GM21367 (cell line): ENCODE results near the gene ABHD4.
"Not testable (repeated sequence)": the region's sequence is repeated elsewhere in the genome, so short reads cannot be mapped to it uniquely, and the experiment has no call there.

Experiments used
- ATAC-seq: cut with Tn5 transposase; IDR thresholded peaks from one replicate; pipeline ENCODE4 v1.9.1; 2021; ENCODE audit not compliant: unreplicated experiment

Gene ABHD4

DNA sequence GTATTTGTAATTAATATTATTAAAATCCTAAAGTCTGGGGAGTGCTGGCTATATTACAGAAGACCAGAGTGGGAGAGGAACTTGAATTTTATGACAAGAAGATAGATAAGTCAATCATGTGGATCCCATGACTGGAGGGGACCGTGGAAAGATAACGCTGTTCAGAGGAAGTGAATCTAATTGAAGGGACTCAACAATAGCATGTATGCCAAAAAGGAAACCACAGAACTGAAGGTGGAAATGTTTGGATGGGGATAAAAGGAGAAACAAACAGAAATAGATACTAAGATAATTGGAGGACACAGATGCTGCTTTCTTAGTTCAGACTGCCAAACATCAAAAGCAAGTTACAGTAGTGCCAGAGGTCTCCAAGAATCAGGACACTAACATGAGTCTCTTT is 24.9 kb downstream of the ABHD4 start:
- no peak for ATAC-seq

GRCh38 chr14:22626590-22626989 is 28.5 kb downstream of the ABHD4 start:
- no peak for ATAC-seq

DNA sequence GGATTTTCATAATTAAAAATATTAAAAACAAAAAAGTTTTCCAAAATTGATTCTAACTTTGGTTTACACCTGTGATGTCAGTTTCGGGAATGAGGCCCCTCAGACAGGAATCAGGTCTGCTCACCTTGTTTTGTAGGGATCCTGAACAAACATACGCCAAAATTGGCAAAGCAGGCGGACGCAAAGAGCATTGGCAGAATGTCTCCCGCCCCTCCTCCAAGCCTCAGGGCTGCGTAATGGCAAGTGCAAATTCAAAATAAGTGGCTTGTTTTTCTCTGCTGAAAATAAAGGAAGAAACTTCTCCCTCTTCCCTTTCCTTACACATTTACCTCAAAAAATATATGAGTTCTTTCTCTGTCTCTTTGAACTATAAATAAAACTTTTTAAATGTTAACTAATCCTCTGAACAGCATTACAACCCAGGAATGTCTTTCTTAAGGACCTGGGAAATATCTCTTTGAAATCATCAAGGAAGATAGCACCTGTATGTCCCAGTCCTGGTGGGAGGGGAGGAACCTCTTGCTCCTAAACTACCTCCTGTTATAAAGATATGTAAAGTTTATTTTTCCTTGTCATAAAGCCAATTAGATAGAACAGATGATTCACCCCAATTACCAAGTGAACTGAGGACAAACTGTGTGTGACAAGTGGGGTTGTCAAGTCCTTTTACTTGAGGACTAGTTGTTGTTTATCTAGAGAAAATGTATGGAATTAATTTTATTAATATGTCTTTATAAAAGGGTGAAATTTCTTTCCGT is 29.6 kb downstream of the ABHD4 start:
- no peak for ATAC-seq

GRCh38 chr14:22629361-22629760 is 31.3 kb downstream of the ABHD4 start:
- no peak for ATAC-seq

- ATAC-seq, result no peak
Measured at GRCh38 chr14:22630066-22630465, 32.0 kb downstream of the ABHD4 start.

DNA sequence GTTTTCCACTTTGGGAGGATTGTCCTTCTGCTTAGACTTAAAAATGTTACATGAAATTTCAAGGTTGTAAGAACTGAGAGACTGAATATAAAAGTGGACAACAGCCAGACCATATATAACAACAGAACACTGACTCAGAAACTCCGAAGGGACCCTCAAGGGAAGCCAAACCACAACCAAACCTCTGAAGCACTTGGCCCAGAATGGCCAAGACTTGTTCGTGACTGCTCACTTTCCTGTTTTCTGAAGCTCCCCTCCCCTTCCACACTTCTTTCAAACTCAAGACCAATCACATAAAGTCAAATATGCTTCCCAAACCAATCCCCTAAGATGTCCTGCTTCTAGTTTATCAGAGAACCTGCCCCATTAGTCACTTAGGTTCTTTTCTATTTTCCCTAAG is 32.4 kb downstream of the ABHD4 start:
- no peak for ATAC-seq

DNA sequence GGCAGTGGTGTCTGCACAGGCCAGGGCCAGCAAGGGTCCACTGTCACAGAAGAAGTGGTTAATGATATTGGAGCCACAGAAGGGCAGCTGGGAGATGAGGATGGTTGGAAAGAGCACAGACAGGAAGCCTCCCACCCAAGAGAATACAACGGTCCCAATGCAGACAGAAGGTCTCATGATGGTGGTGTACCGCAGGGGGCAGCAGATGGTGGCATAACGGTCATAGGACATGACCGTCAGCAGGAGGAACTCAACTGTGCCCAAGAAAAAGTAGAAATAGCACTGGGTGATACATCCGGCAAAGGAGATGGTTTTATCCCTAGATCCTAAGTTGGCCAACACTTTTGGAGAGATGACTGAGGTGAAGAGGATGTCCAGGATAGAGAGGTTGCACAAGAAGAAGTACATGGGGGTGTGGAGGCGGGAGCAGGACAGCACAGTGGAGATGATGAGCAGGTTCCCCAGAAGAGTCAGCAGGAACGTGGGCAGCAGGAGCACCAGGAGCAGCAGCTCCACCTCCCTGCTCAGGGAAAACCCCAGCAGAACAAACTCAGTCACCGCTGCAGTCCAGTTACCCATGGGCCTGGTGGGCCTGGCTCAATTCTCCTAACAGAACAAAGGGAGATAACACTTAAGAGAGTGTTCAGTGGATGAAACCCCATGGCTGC is 36.3 kb downstream of the ABHD4 start:
- no peak for ATAC-seq

DNA sequence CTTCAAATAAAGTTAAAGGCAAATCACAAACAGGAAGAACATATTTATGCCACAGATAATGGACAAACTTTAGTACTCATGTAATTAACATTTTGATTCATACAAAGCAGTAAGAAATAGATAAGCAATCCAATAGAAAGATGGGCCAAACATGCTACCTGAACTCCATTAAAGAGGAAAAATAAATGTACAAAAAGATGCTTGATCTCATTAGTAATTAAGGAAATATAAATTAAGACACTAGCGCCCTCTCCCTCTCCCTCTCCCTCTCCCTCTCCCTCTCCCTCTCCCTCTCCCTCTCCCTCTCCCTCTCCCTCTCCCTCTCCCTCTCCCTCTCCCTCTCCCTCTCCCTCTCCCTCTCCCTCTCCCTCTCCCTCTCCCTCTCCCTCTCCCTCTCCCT is 37.9 kb downstream of the ABHD4 start:
- ATAC-seq, result not testable (repeated sequence)

DNA sequence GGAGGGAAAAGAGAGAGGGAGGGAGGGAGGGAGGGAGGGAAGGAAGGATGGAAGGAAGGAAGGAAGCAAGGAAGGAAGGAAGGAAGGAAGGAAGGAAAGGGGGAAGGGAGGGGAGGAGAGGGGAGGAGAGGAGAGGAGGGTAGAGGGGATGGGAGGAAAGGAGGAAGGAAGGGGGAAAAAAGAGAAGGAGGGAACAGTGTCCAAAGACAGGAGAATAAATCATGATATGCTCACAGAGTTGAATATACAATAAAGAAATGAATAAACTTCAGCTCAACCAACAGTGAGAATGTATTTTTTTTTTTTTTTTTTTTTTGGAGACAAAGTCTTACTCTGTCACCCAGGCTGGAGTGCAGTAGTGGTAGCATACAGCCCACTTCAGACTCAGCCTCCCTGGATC is 42.1 kb downstream of the ABHD4 start:
- ATAC-seq, result no peak

- ATAC-seq, result no peak
Measured at GRCh38 chr14:22641846-22642245, 43.7 kb downstream of the ABHD4 start.

- ATAC-seq, result no peak
Measured at GRCh38 chr14:22644305-22644635, 46.2 kb downstream of the ABHD4 start, which contains the start of gene OR6J1. Gene OR6J1 (minus strand): TSS chr14:22644352. CDS start chr14:22634811, 9,541 bp downstream.

- ATAC-seq, result no peak
Measured at GRCh38 chr14:22646570-22647254, 48.6 kb downstream of the ABHD4 start.

DNA sequence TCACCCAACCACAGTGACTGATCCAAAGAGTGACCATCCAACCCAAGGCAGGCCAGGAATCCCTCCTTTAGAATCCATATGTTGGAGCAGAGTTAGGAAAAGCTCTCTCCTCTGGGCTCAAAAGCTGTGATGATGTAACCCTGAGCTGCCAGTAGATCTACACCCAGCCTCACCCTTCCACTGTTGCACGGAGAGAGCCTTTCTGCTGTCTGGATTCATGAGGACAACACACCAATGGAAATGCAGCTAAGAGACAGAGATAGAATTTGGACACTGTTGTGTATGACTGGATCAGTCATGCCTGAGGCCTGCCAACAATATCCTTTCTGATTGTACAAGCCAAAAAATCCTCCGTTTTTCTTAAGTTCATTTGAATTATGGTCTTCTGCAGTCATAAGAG is 50.4 kb downstream of the ABHD4 start:
- ATAC-seq, result no peak

GRCh38 chr14:22650046-22650739 is 52.1 kb downstream of the ABHD4 start:
- no peak for ATAC-seq

- no peak for ATAC-seq
Measured at GRCh38 chr14:22650960-22651521, 52.9 kb downstream of the ABHD4 start.

DNA sequence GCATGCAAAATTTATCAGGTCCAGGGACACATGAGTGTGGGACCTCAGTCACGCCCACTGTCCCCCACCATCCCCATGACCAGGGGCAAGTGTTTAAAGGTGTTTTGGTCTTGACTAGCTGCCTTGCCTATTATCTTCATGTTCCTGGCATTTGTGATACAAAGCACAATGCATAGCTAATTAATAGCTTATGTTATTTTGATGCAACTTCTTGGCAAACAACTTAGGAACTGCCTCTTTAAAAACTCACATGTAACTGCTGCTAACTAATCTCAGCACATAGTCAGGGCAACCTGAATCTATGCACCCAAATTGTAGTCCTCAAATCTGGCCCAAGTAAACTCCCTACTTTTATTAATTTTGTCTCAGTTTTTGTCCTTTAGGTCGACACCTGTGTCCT is 53.5 kb downstream of the ABHD4 start:
- ATAC-seq, result no peak

DNA sequence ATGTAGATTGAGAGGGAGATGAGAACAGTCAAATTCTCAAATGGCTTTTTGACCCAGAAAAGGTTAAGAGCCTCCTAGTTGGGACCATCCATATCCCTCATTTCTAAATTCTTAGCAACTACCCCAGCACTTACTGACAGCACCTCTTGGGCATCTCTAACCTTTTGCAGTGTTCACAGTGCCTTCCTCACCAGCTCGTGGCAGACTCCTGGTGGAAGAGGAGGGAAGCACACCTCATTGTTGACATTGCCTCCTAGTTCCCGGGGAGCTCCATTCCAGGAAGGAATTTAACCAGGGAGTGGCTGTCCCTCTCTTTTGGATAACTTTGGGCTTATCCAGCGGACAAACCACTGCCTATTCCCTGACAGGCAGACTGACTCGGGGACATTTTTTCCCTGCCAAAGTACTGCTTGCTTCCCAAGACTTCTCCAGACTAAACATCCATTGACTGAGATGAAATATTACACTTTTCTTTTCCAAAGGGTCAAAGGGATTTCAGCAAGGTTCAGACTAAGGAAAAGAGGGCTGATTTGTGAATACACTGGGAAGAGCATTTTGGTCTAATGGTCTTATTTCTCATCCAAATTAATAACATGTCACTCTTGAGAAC is 55.0 kb downstream of the ABHD4 start:
- no peak for ATAC-seq

GRCh38 chr14:22656226-22656625 is 58.1 kb downstream of the ABHD4 start:
- ATAC-seq, result no peak

- ATAC-seq, result no peak
Measured at GRCh38 chr14:22656945-22657731, 59.0 kb downstream of the ABHD4 start.

GRCh38 chr14:22657861-22658260 is 59.8 kb downstream of the ABHD4 start:
- ATAC-seq, result no peak
